SK-N-SH treated with all-trans-retinoic acid at 6 μM for 48 hours (cell line): ENCODE data around the gene GPR31.

Source experiments
- ATAC-seq: fragments of 200-7000 bp; cut with Tn5 transposase; 3 replicates; pipeline ENCODE4 v1.9.1; 2020; ENCODE audit warnings: mild to moderate bottlenecking, moderate library complexity
- ARNTL ChIP-seq: fragments of 450-650 bp; formaldehyde crosslinking; IDR thresholded peaks from 2 replicates; pipeline ENCODE4 v1.5.0; 2020; ENCODE audit warnings: low read depth, mild to moderate bottlenecking, moderate library complexity, borderline replicate concordance
- BACH2 ChIP-seq: fragments of 250-450 bp; sonication (Bioruptor Pico); IDR thresholded peaks from 2 replicates; pipeline ENCODE4 v1.9.0; 2021; ENCODE audit warnings: mild to moderate bottlenecking, borderline replicate concordance
- CSDC2 ChIP-seq: fragments of 250-450 bp; sonication (Bioruptor Pico); IDR thresholded peaks from 2 replicates; pipeline ENCODE4 v1.5.0; 2020; ENCODE audit warnings: mild to moderate bottlenecking, moderate library complexity
- ESRRG ChIP-seq: fragments of 250-450 bp; sonication (Bioruptor Pico); IDR thresholded peaks from 2 replicates; pipeline ENCODE4 v1.6.1; 2021; ENCODE audit warnings: mild to moderate bottlenecking
- GLIS3 ChIP-seq: fragments of 250-450 bp; sonication (Bioruptor Pico); IDR thresholded peaks from 2 replicates; pipeline ENCODE4 v1.5.0; 2020; ENCODE audit warnings: mild to moderate bottlenecking, moderate library complexity
- ISL1 ChIP-seq: fragments of 250-450 bp; sonication (Bioruptor Pico); IDR thresholded peaks from 2 replicates; pipeline ENCODE4 v2.1.2; 2022; ENCODE audit warnings: mild to moderate bottlenecking, moderate library complexity
- OSR1 ChIP-seq: fragments of 250-450 bp; sonication (Bioruptor Pico); IDR thresholded peaks from 2 replicates; pipeline ENCODE4 v1.8.0; 2022; ENCODE audit warnings: moderate library complexity, mild to moderate bottlenecking, inconsistent platforms
- PPARA ChIP-seq: fragments of 250-450 bp; sonication (Bioruptor Pico); IDR thresholded peaks from 2 replicates; pipeline ENCODE4 v1.5.0; 2020; ENCODE audit warnings: mild to moderate bottlenecking, borderline replicate concordance
- RARB ChIP-seq: fragments of 250-450 bp; sonication (Bioruptor Pico); IDR thresholded peaks from 2 replicates; pipeline ENCODE4 v1.8.0; 2021; ENCODE audit warnings: mild to moderate bottlenecking, moderate library complexity
- SNAI2 ChIP-seq: fragments of 250-450 bp; sonication (Bioruptor Pico); IDR thresholded peaks from 2 replicates; pipeline ENCODE4 v1.5.0; 2020; ENCODE audit warnings: mild to moderate bottlenecking, moderate library complexity
- TCF4 ChIP-seq: fragments of 250-450 bp; sonication (Bioruptor Pico); IDR thresholded peaks from 2 replicates; pipeline ENCODE4 v1.8.0; 2021; ENCODE audit warnings: mild to moderate bottlenecking, moderate library complexity, borderline replicate concordance
- TOX ChIP-seq: fragments of 250-450 bp; sonication (Bioruptor Pico); IDR thresholded peaks from 2 replicates; pipeline ENCODE4 v1.8.0; 2021; ENCODE audit warnings: mild to moderate bottlenecking, moderate library complexity, borderline replicate concordance
- ZC3H10 ChIP-seq: fragments of 250-450 bp; sonication (Bioruptor Pico); IDR thresholded peaks from 2 replicates; pipeline ENCODE4 v1.5.1; 2021; ENCODE audit warnings: mild to moderate bottlenecking, moderate library complexity
- ZFP3 ChIP-seq: fragments of 250-450 bp; sonication (Bioruptor Pico); IDR thresholded peaks from 2 replicates; pipeline ENCODE4 v1.5.0; 2020; ENCODE audit warnings: mild to moderate bottlenecking, moderate library complexity
- ZFP30 ChIP-seq: fragments of 450-650 bp; formaldehyde crosslinking; IDR thresholded peaks from 2 replicates; pipeline ENCODE4 v1.5.0; 2022; ENCODE audit warnings: mild to moderate bottlenecking, moderate library complexity
- ZNF565 ChIP-seq: fragments of 450-650 bp; formaldehyde crosslinking; conservative IDR thresholded peaks from 2 replicates; pipeline ENCODE4 v1.5.0; 2020; ENCODE audit warnings: low read depth, mild to moderate bottlenecking, moderate library complexity
- ZNF70 ChIP-seq: fragments of 450-650 bp; formaldehyde crosslinking; IDR thresholded peaks from 2 replicates; pipeline ENCODE4 v1.5.0; 2020; ENCODE audit warnings: mild to moderate bottlenecking, moderate library complexity
- ZNF8 ChIP-seq: fragments of 450-650 bp; formaldehyde crosslinking; IDR thresholded peaks from 2 replicates; pipeline ENCODE4 v1.5.0; 2020; ENCODE audit warnings: mild to moderate bottlenecking, moderate library complexity
- TF ChIP-seq, protein P1 (sequence below): fragments of 250-450 bp; sonication (Bioruptor Pico); IDR thresholded peaks from 2 replicates; pipeline ENCODE4 v1.5.0; 2020; ENCODE audit warnings: mild to moderate bottlenecking, moderate library complexity
- TF ChIP-seq, protein P2 (sequence below): fragments of 250-450 bp; sonication (Bioruptor Pico); IDR thresholded peaks from 2 replicates; pipeline ENCODE4 v1.8.0; 2020; ENCODE audit warnings: mild to moderate bottlenecking, moderate library complexity, borderline replicate concordance
- TF ChIP-seq, protein P3 (sequence below): fragments of 250-450 bp; sonication (Bioruptor Pico); IDR thresholded peaks from 2 replicates; pipeline ENCODE4 v1.5.1; 2020; ENCODE audit warnings: low read depth, mild to moderate bottlenecking, moderate library complexity
- TF ChIP-seq, protein P4 (sequence below): fragments of 250-450 bp; sonication (Bioruptor Pico); IDR thresholded peaks from 2 replicates; pipeline ENCODE4 v1.5.1; 2021; ENCODE audit warnings: mild to moderate bottlenecking, moderate library complexity
- TF ChIP-seq, protein P5 (sequence below): fragments of 250-450 bp; sonication (Bioruptor Pico); IDR thresholded peaks from 2 replicates; pipeline ENCODE4 v1.8.0; 2021; ENCODE audit warnings: low read depth, mild to moderate bottlenecking, moderate library complexity, borderline replicate concordance

GPR31 gene

DNA sequence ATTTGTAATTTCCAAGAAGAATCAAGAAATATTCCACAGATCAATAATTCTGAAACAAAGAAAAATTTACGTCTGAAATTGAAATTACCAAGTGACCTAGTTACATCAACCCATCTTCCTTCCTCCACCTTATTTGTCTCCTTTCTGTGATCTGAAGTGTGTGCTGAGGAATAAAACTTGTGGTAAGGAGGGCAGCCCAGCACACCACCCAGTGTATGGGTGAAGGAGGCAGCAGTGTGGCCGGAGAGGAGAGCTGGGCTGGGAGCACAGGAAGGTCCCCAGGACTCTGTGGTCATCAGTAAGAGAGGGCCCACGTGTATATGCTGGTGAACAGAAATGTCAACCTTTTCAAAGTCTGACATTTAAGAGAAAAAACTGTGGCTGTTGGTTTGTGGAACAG is 46.2 kb downstream of the GPR31 start (continued):
- TF ChIP-seq BACH2 (CRISPR knock-in tag) (no peak), ISL1 (CRISPR knock-in tag) (no peak), ESRRG (CRISPR knock-in tag) (no peak), ZNF70 (CRISPR knock-in tag) (no peak)

DNA sequence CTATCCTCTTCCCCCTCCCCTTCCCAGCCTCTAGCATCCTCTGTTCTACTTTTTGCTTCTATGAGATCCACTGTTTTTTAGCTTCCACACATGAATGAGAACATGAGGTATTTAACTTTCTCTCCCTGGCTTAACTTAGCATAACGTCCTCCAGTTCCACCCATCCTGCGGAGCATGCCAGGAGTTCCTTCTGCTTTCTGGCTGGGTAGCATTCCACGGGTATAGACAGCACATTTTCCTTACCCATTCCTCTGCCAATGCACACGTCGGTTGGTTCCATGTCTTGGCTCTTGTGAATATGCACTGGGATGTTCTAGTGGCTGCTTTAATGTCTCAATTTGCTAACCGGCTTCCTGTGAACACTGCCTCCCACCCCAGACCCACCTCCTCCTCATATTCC is 48.1 kb downstream of the GPR31 start:
- no peak for ATAC-seq
- TF ChIP-seq ESRRG (CRISPR knock-in tag) (no peak), ZFP30 (no peak), ZC3H10 (CRISPR knock-in tag) (no peak)

DNA sequence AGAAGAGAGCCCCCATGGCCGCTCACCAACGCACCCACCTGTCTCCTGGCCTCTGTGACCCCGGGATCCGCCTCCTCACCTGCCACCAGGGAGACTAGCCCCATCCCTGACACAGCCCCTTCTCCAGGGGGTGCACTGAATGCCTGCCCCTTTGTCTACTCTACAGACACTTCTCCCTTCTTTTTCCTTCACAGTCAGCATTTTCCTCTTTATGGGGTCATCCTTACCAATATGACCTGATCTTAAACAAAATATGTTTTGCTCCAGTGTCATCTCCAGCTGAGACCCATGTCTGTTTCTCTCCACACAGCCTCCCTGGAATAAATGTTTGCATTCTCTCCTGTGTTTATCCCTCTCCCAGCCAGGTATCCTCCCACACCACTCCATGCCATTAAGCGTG is 49.5 kb downstream of the GPR31 start:
- no peak for ATAC-seq
- no peak for TF ChIP-seq ZNF70 (CRISPR knock-in tag)
- no peak for TF ChIP-seq ARNTL (CRISPR knock-in tag)
- no peak for TF ChIP-seq CSDC2 (CRISPR knock-in tag)
- TF ChIP-seq, protein P1, sequence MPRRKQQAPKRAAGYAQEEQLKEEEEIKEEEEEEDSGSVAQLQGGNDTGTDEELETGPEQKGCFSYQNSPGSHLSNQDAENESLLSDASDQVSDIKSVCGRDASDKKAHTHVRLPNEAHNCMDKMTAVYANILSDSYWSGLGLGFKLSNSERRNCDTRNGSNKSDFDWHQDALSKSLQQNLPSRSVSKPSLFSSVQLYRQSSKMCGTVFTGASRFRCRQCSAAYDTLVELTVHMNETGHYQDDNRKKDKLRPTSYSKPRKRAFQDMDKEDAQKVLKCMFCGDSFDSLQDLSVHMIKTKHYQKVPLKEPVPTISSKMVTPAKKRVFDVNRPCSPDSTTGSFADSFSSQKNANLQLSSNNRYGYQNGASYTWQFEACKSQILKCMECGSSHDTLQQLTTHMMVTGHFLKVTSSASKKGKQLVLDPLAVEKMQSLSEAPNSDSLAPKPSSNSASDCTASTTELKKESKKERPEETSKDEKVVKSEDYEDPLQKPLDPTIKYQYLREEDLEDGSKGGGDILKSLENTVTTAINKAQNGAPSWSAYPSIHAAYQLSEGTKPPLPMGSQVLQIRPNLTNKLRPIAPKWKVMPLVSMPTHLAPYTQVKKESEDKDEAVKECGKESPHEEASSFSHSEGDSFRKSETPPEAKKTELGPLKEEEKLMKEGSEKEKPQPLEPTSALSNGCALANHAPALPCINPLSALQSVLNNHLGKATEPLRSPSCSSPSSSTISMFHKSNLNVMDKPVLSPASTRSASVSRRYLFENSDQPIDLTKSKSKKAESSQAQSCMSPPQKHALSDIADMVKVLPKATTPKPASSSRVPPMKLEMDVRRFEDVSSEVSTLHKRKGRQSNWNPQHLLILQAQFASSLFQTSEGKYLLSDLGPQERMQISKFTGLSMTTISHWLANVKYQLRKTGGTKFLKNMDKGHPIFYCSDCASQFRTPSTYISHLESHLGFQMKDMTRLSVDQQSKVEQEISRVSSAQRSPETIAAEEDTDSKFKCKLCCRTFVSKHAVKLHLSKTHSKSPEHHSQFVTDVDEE (CRISPR knock-in tag) = no peak
- TF ChIP-seq, protein P2, sequence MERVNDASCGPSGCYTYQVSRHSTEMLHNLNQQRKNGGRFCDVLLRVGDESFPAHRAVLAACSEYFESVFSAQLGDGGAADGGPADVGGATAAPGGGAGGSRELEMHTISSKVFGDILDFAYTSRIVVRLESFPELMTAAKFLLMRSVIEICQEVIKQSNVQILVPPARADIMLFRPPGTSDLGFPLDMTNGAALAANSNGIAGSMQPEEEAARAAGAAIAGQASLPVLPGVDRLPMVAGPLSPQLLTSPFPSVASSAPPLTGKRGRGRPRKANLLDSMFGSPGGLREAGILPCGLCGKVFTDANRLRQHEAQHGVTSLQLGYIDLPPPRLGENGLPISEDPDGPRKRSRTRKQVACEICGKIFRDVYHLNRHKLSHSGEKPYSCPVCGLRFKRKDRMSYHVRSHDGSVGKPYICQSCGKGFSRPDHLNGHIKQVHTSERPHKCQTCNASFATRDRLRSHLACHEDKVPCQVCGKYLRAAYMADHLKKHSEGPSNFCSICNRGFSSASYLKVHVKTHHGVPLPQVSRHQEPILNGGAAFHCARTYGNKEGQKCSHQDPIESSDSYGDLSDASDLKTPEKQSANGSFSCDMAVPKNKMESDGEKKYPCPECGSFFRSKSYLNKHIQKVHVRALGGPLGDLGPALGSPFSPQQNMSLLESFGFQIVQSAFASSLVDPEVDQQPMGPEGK (CRISPR knock-in tag) = no peak
- TF ChIP-seq ESRRG (CRISPR knock-in tag) = no peak
- TF ChIP-seq, protein P3, sequence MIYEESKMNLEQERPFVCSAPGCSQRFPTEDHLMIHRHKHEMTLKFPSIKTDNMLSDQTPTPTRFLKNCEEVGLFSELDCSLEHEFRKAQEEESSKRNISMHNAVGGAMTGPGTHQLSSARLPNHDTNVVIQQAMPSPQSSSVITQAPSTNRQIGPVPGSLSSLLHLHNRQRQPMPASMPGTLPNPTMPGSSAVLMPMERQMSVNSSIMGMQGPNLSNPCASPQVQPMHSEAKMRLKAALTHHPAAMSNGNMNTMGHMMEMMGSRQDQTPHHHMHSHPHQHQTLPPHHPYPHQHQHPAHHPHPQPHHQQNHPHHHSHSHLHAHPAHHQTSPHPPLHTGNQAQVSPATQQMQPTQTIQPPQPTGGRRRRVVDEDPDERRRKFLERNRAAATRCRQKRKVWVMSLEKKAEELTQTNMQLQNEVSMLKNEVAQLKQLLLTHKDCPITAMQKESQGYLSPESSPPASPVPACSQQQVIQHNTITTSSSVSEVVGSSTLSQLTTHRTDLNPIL (CRISPR knock-in tag) = no peak
- no peak for TF ChIP-seq ZFP30
- no peak for TF ChIP-seq ZNF8 (CRISPR knock-in tag)
- no peak for TF ChIP-seq TOX (CRISPR knock-in tag)
- TF ChIP-seq TCF4 = no peak
- no peak for TF ChIP-seq PPARA

DNA sequence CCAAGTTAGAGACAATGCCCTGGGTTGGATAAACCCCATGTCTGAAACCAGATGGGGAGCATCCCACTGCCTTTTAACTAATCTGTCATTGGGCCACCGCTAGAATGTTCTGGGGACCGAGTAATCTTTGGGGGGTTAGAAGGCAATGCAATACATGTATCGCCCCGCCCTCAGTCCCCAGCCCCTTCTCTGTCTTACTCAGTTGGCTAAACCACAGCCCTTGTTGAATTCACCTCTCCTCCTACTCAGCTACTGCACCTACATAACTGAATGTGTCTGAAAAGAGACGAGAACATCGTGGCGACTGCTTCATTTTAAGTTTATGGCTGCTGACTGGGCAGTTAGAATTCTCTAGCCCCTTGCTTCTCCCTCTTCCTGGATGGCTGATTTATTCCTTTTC is 50.0 kb downstream of the GPR31 start:
- no peak for ATAC-seq
- no peak for TF ChIP-seq ISL1 (CRISPR knock-in tag)
- TF ChIP-seq, protein P4, sequence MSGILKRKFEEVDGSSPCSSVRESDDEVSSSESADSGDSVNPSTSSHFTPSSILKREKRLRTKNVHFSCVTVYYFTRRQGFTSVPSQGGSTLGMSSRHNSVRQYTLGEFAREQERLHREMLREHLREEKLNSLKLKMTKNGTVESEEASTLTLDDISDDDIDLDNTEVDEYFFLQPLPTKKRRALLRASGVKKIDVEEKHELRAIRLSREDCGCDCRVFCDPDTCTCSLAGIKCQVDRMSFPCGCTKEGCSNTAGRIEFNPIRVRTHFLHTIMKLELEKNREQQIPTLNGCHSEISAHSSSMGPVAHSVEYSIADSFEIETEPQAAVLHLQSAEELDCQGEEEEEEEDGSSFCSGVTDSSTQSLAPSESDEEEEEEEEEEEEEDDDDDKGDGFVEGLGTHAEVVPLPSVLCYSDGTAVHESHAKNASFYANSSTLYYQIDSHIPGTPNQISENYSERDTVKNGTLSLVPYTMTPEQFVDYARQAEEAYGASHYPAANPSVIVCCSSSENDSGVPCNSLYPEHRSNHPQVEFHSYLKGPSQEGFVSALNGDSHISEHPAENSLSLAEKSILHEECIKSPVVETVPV = no peak
- TF ChIP-seq, protein P5, sequence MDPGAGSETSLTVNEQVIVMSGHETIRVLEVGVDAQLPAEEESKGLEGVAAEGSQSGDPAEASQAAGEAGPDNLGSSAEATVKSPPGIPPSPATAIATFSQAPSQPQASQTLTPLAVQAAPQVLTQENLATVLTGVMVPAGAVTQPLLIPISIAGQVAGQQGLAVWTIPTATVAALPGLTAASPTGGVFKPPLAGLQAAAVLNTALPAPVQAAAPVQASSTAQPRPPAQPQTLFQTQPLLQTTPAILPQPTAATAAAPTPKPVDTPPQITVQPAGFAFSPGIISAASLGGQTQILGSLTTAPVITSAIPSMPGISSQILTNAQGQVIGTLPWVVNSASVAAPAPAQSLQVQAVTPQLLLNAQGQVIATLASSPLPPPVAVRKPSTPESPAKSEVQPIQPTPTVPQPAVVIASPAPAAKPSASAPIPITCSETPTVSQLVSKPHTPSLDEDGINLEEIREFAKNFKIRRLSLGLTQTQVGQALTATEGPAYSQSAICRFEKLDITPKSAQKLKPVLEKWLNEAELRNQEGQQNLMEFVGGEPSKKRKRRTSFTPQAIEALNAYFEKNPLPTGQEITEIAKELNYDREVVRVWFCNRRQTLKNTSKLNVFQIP (CRISPR knock-in tag) = no peak
- TF ChIP-seq PPARA = no peak
- TF ChIP-seq ARNTL (CRISPR knock-in tag) = no peak
- TF ChIP-seq SNAI2 (CRISPR knock-in tag) = no peak
- no peak for TF ChIP-seq OSR1 (CRISPR knock-in tag)
- TF ChIP-seq, protein P2 (CRISPR knock-in tag) = no peak
- no peak for TF ChIP-seq ZFP3
- TF ChIP-seq ESRRG (CRISPR knock-in tag) = no peak
- no peak for TF ChIP-seq TOX (CRISPR knock-in tag)
- no peak for TF ChIP-seq RARB (CRISPR knock-in tag)
- TF ChIP-seq ZNF70 (CRISPR knock-in tag) = no peak
- TF ChIP-seq ZC3H10 (CRISPR knock-in tag) = no peak
- TF ChIP-seq, protein P3 (CRISPR knock-in tag) = no peak
- no peak for TF ChIP-seq ZNF565 (CRISPR knock-in tag)
- no peak for TF ChIP-seq ZNF8 (CRISPR knock-in tag)
- no peak for TF ChIP-seq GLIS3
